Measurements from ENCODE around the gene STAB1. TPM values are rescaled to one million over a fixed set of nuclear protein-coding genes. Genes with fewer than 3 reads are reported as not detected.

STAB1 gene
- total and polyA plus RNA-seq, 2 of the 8 experiments (the other 6 are each of a cell fraction or from before 2014, with no cell fraction given), result 1.0 to 1.9 TPM

DNA sequence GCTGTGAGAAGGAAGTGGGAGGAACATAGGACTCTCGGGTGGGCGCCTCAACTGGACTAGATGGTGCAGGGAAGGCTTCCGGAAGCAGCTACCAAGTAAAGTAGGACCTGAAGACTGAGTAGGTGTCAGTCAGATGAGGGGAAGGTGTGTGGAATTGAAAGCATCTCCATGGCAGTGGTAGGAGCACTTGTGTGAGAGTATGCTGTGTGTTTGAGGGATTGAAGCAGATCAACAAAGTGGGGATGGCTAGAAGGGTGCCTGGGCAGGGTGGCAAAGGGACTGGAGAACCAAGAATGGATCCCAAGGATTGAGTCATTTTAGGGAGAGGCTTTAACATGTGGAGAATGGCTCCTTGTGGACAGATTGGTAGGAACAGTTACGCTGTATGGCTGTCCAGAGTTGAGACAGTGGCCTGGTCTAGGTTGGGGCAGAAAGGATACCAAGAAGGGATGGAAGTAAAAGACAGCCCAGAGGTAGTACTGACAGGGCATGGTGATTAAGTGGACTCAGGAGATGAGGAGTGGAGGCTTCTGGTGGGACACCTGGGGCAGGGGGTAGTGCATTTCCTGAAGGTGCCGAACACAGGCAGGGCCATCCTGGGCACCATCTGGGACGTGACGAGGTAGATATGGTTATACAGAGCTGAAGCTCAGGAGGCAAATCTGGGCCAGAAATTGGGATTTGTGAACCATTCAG lies 42.7 kb downstream of the STAB1 start:
- ChIA-PET CTCF (ENCODE audit: partially characterized antibody) (no interaction called here), POLR2A (ENCODE audit: partially characterized antibody) (interaction anchor here (1.0 to 1.7 kb wide), 2 partner anchors 22 to 30 kb away, joined by 3 to 5 read pairs; no protein-coding TSS in a partner anchor)
- Histone ChIP-seq H4K5ac (ENCODE audit: insufficient read length, low read depth, low read length) (no peak overlapping the region), H3K4me1 (replicated peaks in 1 of 4; ENCODE audit: control insufficient read depth in 3 of 4, insufficient read depth in 4 of 4, low read length in 3 of 4) (peaks cover 7 to 25% (median 14%) of the 10 kb centered on the region in 4 experiments), H2AK5ac (ENCODE audit: low read depth, low read length) (no peak overlapping the region), H3K23ac (ENCODE audit: insufficient read length) (no peak overlapping the region), H3K4ac (replicated peaks; ENCODE audit: insufficient read length, low read depth, low read length) (no peak overlapping the region), H3K27me3 (replicated peaks in 1 of 4; ENCODE audit: control insufficient read depth in 3 of 4, extremely low read depth in 1 of 4, insufficient read depth in 3 of 4, low read length in 3 of 4) (no peaks in the 10 kb centered on the region), H3K4me2 (ENCODE audit: insufficient read depth in 1 of 2, low read depth in 2 of 2, low read length in 2 of 2) (peak overlapping the region; percentile 89 to 90), H2AFZ (ENCODE audit: low read length) (no peak overlapping the region), H3K27ac (ENCODE audit: low read depth, low read length) (no peak overlapping the region), H3K18ac (ENCODE audit: extremely low read depth, low read length) (no peak overlapping the region), H3K79me1 (ENCODE audit: low read depth, low read length) (peaks cover 12% of the 10 kb centered on the region), H2BK15ac (ENCODE audit: low read length) (no peak overlapping the region), H3K9me3 (ENCODE audit: insufficient read depth in 2 of 2, low read depth in 1 of 2, low read length in 1 of 2) (no peaks in the 10 kb centered on the region), H4K91ac (replicated peaks; ENCODE audit: insufficient read length, low read length) (no peak overlapping the region), H2BK20ac (ENCODE audit: low read length) (no peak overlapping the region), H2BK5ac (ENCODE audit: low read depth, low read length) (no peak overlapping the region), H4K20me1 (replicated peaks in 1 of 2; ENCODE audit: control insufficient read depth in 1 of 2, insufficient read depth in 2 of 2, low read length in 2 of 2) (peaks cover 4 to 18% of the 10 kb centered on the region in 2 experiments), H2BK12ac (ENCODE audit: low read depth, low read length) (no peak overlapping the region), H3K56ac (replicated peaks; ENCODE audit: insufficient read length, low read depth, low read length) (no peak overlapping the region), H3K14ac (ENCODE audit: insufficient read length) (no peak overlapping the region), H2BK120ac (replicated peaks; ENCODE audit: low read depth, low read length) (no peak overlapping the region), H3K23me2 (ENCODE audit: low read depth, low read length) (peaks cover 20% of the 10 kb centered on the region), H3K4me3 (ENCODE audit: extremely low read depth in 1 of 4, insufficient read depth in 2 of 4, low read depth in 3 of 4, low read length in 4 of 4) (peak overlapping the region; percentile 81 to 91 (median 88); a peak in 7 of 8 replicates), H3K36me3 (ENCODE audit: control insufficient read depth in 2 of 4, insufficient read depth in 4 of 4, low read length in 3 of 4) (peaks cover 0 to 10% (median under 1%) of the 10 kb centered on the region in 4 experiments; a peak in 1 of 8 replicates), H3K9ac (replicated peaks in 1 of 4; ENCODE audit: extremely low read depth in 1 of 4, low read depth in 3 of 4, low read length in 3 of 4) (peak overlapping the region in 1 of 4 experiments; percentile 77; a peak in 1 of 7 replicates), H4K8ac (ENCODE audit: extremely low read depth, insufficient read depth, low read length) (no peak overlapping the region), H3K79me2 (ENCODE audit: control insufficient read depth in 1 of 2, insufficient read depth in 2 of 2, low read length in 2 of 2) (peaks cover 12 to 31% of the 10 kb centered on the region in 2 experiments)
- 94% methylated on average over 7 of the region's 7 CpGs; no CpG with 5 or more reads in 1 of the 2 experiments for WGBS, 2 experiments (ENCODE audit: extremely low coverage in 1 of 2, insufficient coverage in 1 of 2, insufficient read length in 1 of 2, insufficient replicate concordance in 2 of 2, low coverage in 1 of 2, low lambda C conversion rate in 2 of 2, missing lambda C conversion rate in 1 of 2)
- FAIRE-seq, result no peak
- DNase-seq (ENCODE audit: low read depth in 1 of 2, low spot score in 2 of 2), result peak in 1 of 2 experiments; percentile 35
